Activated naive CD8-positive, alpha-beta T cell treated with anti-CD3 and anti-CD28 coated beads, Interleukin-2, amount 50 U/mL, for 24 hours (primary cell): ENCODE data around the gene SLC38A9.
"Not testable (repeated sequence)": the region's sequence is repeated elsewhere in the genome, so short reads cannot be mapped to it uniquely, and the experiment has no call there.

Source experiments
- ATAC-seq: fragments of 150-1000 bp; cut with Tn5 transposase; one replicate; pipeline ENCODE4 v1.10.0; 2021
- DNase-seq: peaks from one replicate; pipeline ENCODE4 v3.0.0; 2021
- H3K27ac Mint-ChIP-seq: one replicate; pipeline ENCODE4 v1.8.0; 2021; ENCODE audit warnings: mild to moderate bottlenecking, mixed read lengths
- H3K27me3 Mint-ChIP-seq: one replicate; pipeline ENCODE4 v1.8.0; 2021; ENCODE audit warnings: mixed read lengths
- H3K36me3 Mint-ChIP-seq: one replicate; pipeline ENCODE4 v1.8.0; 2021; ENCODE audit warnings: low read depth, mixed read lengths
- H3K4me1 Mint-ChIP-seq: one replicate; pipeline ENCODE4 v1.8.0; 2021; ENCODE audit warnings: mixed read lengths
- H3K4me3 Mint-ChIP-seq: one replicate; pipeline ENCODE4 v1.8.0; 2021; ENCODE audit warnings: mild to moderate bottlenecking, moderate library complexity, mixed read lengths
- H3K9me3 Mint-ChIP-seq: one replicate; pipeline ENCODE4 v1.8.0; 2021; ENCODE audit warnings: mixed read lengths

Gene SLC38A9

DNA sequence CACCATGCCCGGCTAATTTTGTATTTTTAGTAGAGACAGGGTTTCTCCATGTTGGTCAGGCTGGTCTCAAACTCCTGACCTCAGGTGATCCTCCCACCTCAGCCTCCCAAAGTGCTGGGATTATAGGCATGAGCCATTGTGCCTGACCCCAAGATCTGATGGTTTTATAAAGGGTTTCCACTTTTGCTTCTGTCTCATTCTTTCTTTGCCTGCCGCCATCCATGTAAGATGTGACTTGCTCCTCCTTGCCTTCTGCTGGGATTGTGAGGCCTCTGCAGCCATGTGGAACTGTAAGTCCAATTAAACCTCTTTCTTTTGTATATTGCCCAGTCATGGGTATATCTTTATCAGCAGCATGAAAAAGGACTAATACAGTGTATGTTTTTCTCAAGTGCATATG, 6.9 kb upstream of the SLC38A9 start:
- not testable (repeated sequence) for H3K27me3 Mint-ChIP-seq, H3K4me1 Mint-ChIP-seq, H3K36me3 Mint-ChIP-seq, ATAC-seq, H3K9me3 Mint-ChIP-seq, DNase-seq, H3K4me3 Mint-ChIP-seq
- peak overlapping the region; percentile 7 for H3K27ac Mint-ChIP-seq

DNA sequence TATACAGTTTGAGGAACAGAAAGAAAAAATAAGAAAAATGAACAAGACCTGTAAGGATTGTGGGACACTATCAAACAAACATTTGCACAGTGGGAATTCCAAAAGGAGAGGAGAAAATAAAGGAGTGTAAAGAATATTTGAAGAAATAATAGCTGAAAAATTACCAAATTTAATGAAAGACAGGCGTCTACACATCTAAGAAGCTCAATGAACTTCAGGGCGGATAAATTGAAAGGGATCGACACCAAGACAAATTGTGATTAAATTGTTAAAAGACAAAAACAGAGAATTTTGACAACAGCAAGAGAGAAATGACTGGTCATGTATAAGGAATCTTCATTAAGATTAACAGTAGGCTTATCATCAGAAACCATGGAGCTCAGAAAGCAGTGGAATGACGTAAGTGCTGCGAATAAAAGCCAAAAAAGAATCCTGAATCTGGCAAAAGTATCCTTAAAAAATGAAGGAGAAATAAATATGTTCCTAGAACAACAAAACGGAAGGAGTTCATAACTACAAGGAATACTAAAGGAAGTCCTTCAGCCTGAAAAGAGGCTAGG, 3.5 kb upstream of the SLC38A9 start:
- Mint-ChIP-seq H3K9me3 (peaks cover 9% of the 10 kb centered on the region), H3K4me3 (no peak overlapping the region), H3K27me3 (peaks cover 4% of the 10 kb centered on the region), H3K36me3 (no peaks in the 10 kb centered on the region), H3K27ac (no peak overlapping the region), H3K4me1 (peaks cover 14% of the 10 kb centered on the region)
- ATAC-seq (no peak), DNase-seq (no peak)

DNA sequence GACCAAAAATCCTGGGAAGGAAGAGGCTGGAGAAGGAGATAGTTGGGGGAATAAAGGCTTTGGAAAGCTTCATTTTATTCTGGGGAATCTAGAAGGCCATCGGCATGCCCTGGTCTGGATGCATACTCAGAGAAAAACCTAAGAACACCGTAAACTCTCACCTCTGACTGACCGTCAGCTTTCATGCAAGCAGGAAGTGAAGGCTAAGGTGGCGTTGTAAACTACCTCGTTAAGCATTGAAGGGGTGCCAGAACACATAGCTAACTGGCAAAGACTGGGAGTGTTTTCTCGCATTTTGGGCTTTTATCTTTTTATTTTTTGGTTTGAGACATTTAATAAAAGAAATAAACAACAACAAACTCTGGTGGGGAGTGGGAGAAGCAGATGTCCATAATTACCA, 2.6 kb upstream of the SLC38A9 start:
- H3K36me3 Mint-ChIP-seq = no peaks in the 10 kb centered on the region
- H3K27ac Mint-ChIP-seq = no peak overlapping the region
- H3K4me1 Mint-ChIP-seq = peaks cover 16% of the 10 kb centered on the region
- peaks cover 9% of the 10 kb centered on the region for H3K9me3 Mint-ChIP-seq
- no peak for ATAC-seq
- DNase-seq = no peak
- H3K4me3 Mint-ChIP-seq = no peak overlapping the region
- H3K27me3 Mint-ChIP-seq = peaks cover 2% of the 10 kb centered on the region

DNA sequence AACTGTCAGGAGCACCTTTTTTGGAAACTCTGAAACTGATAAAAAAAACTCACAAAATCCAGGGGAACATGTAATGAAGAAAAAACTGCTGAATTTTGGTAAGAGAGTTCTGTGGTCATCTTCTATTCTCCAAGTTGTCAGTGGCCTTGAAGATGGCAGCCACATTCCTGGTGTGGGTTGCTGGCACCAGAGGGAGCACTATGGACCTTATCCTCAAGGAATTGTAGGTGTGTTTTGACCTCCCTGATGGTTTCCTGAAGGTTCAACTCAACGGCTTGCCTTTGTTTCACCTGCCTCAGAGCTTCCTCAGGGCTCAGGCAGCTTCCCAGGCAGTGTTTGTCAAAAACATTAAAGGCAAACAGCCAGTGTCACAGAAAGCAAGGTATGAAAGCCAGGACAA, 2.2 kb upstream of the SLC38A9 start:
- no peak for ATAC-seq
- H3K27me3 Mint-ChIP-seq = peaks cover 2% of the 10 kb centered on the region
- no peak overlapping the region for H3K27ac Mint-ChIP-seq
- H3K4me3 Mint-ChIP-seq = no peak overlapping the region
- DNase-seq = no peak
- H3K36me3 Mint-ChIP-seq = no peaks in the 10 kb centered on the region
- peaks cover 16% of the 10 kb centered on the region for H3K4me1 Mint-ChIP-seq
- peaks cover 9% of the 10 kb centered on the region for H3K9me3 Mint-ChIP-seq

DNA sequence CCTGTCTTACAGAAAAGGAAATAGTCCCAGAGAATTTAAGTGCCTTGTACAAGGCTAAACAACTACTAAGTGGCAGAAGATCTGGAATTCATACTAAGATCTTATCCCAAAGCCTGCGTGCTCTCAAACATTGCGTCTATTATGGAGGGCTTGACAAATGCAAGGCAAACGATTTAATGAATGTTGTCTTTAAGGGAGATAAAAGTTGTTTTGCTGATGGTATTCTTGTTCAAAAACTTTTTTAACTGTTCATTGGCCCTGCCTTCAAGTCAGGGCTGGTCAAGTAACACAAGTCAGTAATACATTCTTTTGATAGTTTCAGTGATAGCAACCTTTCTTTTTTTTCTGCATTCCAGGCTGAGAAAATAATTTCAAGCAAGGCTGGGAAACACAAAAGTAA, 1.7 kb upstream of the SLC38A9 start:
- DNase-seq = no peak
- H3K27me3 Mint-ChIP-seq = no peaks in the 10 kb centered on the region
- no peak for ATAC-seq
- peaks cover 20% of the 10 kb centered on the region for H3K4me1 Mint-ChIP-seq
- H3K36me3 Mint-ChIP-seq = peaks cover 3% of the 10 kb centered on the region
- H3K9me3 Mint-ChIP-seq = peaks cover 5% of the 10 kb centered on the region
- no peak overlapping the region for H3K27ac Mint-ChIP-seq
- H3K4me3 Mint-ChIP-seq = no peak overlapping the region

DNA sequence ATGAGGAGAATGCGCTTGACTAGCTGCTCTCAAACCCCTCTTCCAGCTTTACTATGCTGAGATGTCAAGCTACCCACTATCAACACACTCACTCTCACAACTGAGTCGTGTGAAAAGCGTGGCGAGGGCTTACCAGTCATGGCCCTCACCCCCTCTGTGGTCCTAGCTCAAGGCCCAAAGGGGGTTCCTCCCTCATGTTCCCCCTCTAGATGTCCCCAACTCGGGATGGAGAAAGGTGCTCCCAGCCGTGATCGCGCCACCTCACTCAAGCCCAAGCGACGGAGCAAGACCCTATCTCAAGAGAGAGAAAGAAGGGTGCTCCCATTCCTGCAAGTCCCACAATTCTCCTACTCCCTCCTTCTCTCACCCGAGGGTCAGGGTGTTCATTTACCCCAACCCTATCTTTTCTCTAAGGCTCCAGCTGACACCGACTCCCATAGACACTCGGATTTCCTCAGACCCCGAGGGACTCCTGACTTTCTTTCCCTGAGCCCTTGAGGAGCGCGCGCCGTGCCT, 559 bp downstream of the SLC38A9 start:
- H3K27me3 Mint-ChIP-seq = no peaks in the 10 kb centered on the region
- H3K27ac Mint-ChIP-seq = peak overlapping the region; percentile 89
- H3K36me3 Mint-ChIP-seq = peaks cover 5% of the 10 kb centered on the region
- no peaks in the 10 kb centered on the region for H3K9me3 Mint-ChIP-seq
- peaks cover 21% of the 10 kb centered on the region for H3K4me1 Mint-ChIP-seq
- H3K4me3 Mint-ChIP-seq = peak overlapping the region; percentile 98
- peak; percentile 12 for DNase-seq
- ATAC-seq = peak; percentile 1

DNA sequence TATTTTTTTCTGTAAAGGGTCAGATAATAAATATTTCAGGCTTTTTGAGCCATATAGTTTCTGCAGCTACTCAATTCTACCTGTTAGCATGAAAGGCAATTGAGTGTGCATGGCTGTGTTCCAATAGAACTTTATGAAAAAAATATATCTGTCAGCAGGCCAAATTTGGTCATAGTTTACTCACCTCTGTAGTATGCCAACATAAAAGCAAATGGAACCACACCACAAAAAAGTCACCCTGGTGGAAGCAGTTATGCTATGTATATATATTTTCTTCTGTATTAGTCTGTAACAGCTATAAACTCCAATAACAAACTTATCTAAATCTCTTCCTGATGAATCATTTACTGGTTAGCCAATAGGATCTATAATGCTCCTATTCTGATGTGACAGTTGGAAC, 3.4 kb downstream of the SLC38A9 start:
- Mint-ChIP-seq H3K4me1 (peaks cover 21% of the 10 kb centered on the region), H3K36me3 (peaks cover 5% of the 10 kb centered on the region), H3K27me3 (no peaks in the 10 kb centered on the region), H3K27ac (no peak overlapping the region), H3K9me3 (no peaks in the 10 kb centered on the region), H3K4me3 (no peak overlapping the region)
- DNase-seq (no peak), ATAC-seq (no peak)

DNA sequence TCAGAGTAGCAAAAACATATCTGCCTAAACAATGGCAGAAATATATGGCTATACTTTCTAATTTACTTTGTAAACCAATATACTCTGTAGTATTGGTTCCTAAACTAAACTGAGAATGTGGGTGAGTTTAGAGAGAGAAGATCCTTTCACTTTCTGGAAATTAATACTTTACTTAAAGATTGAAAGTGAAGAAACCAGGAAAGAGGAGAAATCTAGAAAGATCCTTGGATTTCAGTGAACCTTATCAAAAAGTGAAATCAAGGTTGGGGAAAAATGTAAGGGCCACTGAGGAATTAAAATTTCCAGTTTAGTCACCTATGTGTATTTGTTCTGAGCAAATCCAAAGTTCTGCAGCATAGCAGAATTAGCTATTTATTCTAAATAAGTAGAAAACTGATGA, 5.9 kb downstream of the SLC38A9 start:
- Mint-ChIP-seq H3K9me3 (no peaks in the 10 kb centered on the region), H3K36me3 (peaks cover 5% of the 10 kb centered on the region), H3K27ac (no peak overlapping the region), H3K4me1 (peaks cover 12% of the 10 kb centered on the region), H3K27me3 (no peaks in the 10 kb centered on the region), H3K4me3 (no peak overlapping the region)
- no peak for ATAC-seq
- DNase-seq = no peak

DNA sequence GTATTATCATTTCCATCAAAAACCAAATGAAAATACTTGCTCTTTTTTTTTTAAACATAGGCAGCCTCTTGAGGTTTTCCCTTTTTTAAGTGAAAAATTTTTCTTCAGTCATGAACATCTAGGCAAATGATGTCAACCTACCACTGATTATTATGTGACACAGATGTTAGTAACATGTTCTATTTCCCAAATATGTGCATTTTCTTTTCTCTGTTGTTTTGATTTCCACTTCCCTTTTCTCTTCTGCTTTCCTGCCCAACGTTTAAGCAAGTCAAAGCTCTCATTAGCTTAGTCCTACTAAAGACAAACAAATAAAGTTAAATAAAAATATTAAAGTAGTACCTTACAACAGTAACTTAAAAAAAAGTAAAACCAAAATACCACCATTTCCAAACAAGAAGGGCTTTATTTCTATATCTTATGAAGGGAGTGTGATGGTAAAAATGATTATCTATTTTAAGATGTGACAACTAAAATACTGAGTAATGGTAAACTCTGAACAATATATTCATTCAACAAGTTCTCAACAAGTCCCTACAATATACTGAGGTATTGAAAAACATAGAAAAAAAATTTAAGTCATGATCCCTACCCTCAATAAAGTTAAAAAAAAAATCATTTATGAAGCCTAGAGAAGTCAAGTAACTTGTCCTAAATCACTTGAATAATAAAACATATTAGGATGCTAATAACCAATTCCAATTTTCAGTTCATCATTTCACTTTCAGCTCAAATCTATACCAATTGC, 9.4 kb downstream of the SLC38A9 start:
- peaks cover 4% of the 10 kb centered on the region for H3K4me1 Mint-ChIP-seq
- no peak for ATAC-seq
- no peak for DNase-seq
- H3K4me3 Mint-ChIP-seq = no peak overlapping the region
- peaks cover 2% of the 10 kb centered on the region for H3K36me3 Mint-ChIP-seq
- no peak overlapping the region for H3K27ac Mint-ChIP-seq
- H3K9me3 Mint-ChIP-seq = no peaks in the 10 kb centered on the region
- H3K27me3 Mint-ChIP-seq = no peaks in the 10 kb centered on the region

DNA sequence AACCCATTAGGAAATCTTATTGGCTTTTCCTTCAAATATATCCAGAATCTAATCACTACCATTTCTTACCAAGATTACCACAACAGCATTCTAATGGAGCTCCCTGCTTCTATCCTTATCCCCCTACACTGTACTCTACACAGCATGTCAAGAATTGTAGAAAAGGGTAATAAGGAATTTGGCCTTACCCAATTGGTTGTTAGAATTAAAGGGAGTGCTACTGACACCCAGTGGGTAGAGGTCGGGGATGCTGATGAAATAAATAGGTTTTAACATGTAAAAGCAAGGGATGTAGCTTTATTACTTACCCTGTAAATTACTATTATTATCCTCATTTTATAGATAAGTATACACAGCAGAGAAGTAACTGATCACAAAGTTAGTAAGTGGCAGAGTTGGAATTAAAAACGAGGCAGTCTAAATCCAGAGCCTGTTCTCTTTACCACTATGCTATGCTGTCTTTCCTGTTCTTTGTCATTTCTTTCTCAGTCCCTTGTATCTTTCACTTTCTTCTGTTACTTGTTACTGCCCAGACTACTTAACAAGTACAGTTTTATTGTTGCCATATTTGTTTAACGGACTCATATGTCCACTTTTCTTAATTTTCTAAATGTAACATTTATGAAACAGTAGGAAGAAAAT, 10.5 kb downstream of the SLC38A9 start:
- ATAC-seq = no peak
- Mint-ChIP-seq H3K27me3 (no peaks in the 10 kb centered on the region), H3K9me3 (no peaks in the 10 kb centered on the region), H3K4me3 (no peak overlapping the region), H3K36me3 (peaks cover 6% of the 10 kb centered on the region), H3K4me1 (peaks cover 4% of the 10 kb centered on the region), H3K27ac (no peak overlapping the region)
- DNase-seq = no peak

DNA sequence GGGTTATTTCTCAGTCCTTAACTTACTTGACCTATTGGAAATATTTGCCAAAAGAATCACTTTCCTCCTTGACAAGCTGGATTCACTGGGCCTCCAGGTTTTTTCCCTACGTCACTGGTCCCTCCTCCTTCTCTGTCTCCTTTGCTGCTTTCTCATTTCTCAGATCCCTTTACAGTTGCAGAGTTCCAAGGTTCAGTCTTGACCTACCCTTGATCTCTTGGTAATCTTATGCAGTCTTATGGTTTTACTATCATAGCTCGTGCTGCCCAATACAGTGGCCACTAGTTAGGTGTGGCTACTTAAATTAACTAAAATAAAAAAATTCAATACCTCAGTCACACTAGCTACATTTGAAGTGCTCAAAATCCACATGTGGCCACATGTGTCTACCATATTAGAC, 11.4 kb downstream of the SLC38A9 start:
- H3K4me3 Mint-ChIP-seq = no peak overlapping the region
- no peaks in the 10 kb centered on the region for H3K27me3 Mint-ChIP-seq
- H3K27ac Mint-ChIP-seq = no peak overlapping the region
- no peaks in the 10 kb centered on the region for H3K9me3 Mint-ChIP-seq
- ATAC-seq (no peak), DNase-seq (no peak)
- H3K36me3 Mint-ChIP-seq = peaks cover 6% of the 10 kb centered on the region
- peaks cover 4% of the 10 kb centered on the region for H3K4me1 Mint-ChIP-seq

DNA sequence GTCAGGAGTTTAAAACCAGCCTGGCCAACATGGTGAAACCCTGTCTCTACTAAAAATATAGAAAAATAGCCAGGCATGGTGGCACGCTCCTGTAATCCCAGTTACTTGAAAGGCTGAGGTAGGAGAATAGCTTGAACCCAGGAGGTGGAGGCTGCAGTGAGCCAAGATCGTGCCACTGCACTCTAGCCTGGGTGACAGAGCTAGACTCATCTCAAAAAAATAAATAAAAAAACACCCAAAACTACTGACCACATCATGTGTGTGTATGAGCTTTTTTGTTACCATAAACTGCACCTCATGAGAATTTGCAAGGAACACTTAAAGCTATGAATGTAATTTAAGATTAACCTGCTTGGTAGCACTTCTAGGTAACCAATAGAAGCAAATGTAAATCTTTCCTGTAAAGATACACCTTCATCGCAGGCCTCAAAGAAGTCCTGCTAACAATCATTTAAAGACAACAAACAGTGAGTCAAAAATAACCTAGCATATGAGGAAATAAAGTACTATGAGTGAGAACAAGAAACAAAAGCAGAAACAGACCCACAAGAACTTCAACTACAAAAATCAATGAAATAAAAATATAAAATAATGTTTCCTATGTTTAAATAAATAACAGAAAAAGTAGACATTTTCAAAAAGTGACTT, 13.0 kb downstream of the SLC38A9 start:
- Mint-ChIP-seq H3K4me3 (no peak overlapping the region), H3K27ac (no peak overlapping the region), H3K9me3 (no peaks in the 10 kb centered on the region), H3K36me3 (peaks cover 8% of the 10 kb centered on the region), H3K27me3 (no peaks in the 10 kb centered on the region), H3K4me1 (peaks cover 4% of the 10 kb centered on the region)
- DNase-seq (no peak), ATAC-seq (no peak)

DNA sequence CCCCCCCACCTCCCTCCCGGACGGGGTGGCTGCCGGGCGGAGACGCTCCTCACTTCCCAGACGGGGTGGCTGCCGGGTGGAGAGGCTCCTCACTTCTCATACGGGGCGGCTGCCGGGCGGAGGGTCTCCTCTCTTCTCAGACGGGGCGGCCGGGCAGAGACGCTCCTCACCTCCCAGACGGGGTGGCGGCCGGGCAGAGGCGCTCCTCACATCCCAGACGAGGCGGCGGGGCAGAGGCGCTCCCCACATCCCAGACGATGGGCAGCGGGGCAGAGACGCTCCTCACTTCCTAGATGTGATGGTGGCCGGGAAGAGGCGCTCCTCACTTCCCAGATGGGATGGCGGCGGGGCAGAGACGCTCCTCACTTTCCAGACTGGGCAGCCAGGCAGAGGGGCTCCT, 15.4 kb downstream of the SLC38A9 start:
- not testable (repeated sequence) for H3K27ac Mint-ChIP-seq, DNase-seq, H3K4me1 Mint-ChIP-seq, H3K4me3 Mint-ChIP-seq, H3K27me3 Mint-ChIP-seq, H3K9me3 Mint-ChIP-seq, ATAC-seq, H3K36me3 Mint-ChIP-seq

DNA sequence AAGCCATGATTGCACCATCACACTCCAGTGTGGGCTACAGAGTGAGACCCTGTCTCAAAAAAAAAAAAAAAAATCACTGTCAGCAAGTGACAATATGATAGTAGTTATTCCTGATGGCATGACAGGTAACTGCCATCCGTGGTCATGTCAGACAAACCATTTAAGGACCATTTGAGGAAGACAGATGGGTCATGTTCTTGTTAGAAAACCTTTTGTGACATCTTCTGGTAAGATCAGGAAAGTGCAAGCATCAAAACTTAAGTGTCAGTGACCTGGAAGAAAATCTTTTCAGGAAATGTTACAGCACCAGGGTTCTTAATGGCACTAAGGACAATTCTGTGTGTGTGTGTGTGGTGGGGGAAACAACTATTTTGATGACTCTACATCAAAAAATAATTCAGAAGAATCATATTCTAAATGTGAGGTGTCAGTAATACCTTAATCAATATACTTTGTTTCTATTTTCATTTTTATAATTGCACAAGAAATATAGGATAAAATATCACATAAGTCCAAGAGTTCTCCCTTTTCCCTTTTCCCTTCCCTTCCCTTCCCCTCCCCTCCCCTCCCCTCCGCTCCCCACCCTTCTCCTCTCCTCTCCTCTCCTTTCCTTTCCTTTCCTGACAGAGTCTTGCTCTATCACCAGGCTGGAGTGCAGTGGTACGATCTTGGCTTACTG, 17.8 kb downstream of the SLC38A9 start:
- DNase-seq (no peak), ATAC-seq (no peak)
- Mint-ChIP-seq H3K36me3 (peaks cover 6% of the 10 kb centered on the region), H3K4me1 (no peaks in the 10 kb centered on the region), H3K27ac (no peak overlapping the region), H3K27me3 (no peaks in the 10 kb centered on the region), H3K4me3 (no peak overlapping the region), H3K9me3 (no peaks in the 10 kb centered on the region)
